ENCODE measurements around the gene ACSM6.

Gene ACSM6

DNA sequence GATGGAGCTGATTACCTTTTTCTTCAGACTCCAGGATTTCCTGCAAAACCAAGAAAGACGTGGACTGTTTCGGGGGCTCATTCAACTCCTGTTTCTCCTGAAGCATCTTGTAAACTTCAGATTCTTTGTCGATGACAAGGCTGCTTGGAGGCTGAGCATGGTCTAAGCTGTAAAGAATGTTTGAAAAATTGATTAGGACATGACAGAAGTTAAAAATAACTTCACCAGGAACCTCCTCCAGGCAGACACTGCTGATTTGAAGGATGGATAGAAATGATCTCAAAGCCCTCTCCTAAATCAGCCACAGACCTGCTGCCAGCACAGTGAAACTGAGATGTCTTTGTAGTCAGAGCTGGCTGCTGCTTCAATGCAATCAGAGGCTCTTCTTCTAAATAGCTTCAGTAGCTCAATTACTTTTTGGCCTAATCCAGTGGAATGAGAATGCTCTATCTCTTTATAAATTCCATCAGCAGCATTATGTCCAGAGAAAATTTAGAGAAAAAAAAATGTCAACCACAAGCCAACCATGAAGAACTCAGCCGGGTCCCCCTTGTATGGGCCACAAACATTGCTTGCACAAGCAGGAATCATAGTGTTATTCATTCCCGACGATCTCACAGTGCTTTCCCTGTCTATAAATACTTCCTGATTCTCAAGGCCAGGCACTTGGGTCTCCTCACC is 53.3 kb downstream of the ACSM6 start:
- no peaks in the 10 kb centered on the region for H3K27me3 ChIP-seq (ENCODE audit: insufficient read depth, poor library complexity, severe bottlenecking)
- H3K4me3 ChIP-seq (replicated peaks; ENCODE audit: insufficient read depth, low read length) = no peak overlapping the region
- no peak overlapping the region for H3K27ac ChIP-seq (replicated peaks)
- TF ChIP-seq, protein P1, sequence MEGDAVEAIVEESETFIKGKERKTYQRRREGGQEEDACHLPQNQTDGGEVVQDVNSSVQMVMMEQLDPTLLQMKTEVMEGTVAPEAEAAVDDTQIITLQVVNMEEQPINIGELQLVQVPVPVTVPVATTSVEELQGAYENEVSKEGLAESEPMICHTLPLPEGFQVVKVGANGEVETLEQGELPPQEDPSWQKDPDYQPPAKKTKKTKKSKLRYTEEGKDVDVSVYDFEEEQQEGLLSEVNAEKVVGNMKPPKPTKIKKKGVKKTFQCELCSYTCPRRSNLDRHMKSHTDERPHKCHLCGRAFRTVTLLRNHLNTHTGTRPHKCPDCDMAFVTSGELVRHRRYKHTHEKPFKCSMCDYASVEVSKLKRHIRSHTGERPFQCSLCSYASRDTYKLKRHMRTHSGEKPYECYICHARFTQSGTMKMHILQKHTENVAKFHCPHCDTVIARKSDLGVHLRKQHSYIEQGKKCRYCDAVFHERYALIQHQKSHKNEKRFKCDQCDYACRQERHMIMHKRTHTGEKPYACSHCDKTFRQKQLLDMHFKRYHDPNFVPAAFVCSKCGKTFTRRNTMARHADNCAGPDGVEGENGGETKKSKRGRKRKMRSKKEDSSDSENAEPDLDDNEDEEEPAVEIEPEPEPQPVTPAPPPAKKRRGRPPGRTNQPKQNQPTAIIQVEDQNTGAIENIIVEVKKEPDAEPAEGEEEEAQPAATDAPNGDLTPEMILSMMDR (IDR thresholded peaks at IDR 0.05; ENCODE audit: insufficient read depth, low read length) = no peak
- TF ChIP-seq, protein P2, sequence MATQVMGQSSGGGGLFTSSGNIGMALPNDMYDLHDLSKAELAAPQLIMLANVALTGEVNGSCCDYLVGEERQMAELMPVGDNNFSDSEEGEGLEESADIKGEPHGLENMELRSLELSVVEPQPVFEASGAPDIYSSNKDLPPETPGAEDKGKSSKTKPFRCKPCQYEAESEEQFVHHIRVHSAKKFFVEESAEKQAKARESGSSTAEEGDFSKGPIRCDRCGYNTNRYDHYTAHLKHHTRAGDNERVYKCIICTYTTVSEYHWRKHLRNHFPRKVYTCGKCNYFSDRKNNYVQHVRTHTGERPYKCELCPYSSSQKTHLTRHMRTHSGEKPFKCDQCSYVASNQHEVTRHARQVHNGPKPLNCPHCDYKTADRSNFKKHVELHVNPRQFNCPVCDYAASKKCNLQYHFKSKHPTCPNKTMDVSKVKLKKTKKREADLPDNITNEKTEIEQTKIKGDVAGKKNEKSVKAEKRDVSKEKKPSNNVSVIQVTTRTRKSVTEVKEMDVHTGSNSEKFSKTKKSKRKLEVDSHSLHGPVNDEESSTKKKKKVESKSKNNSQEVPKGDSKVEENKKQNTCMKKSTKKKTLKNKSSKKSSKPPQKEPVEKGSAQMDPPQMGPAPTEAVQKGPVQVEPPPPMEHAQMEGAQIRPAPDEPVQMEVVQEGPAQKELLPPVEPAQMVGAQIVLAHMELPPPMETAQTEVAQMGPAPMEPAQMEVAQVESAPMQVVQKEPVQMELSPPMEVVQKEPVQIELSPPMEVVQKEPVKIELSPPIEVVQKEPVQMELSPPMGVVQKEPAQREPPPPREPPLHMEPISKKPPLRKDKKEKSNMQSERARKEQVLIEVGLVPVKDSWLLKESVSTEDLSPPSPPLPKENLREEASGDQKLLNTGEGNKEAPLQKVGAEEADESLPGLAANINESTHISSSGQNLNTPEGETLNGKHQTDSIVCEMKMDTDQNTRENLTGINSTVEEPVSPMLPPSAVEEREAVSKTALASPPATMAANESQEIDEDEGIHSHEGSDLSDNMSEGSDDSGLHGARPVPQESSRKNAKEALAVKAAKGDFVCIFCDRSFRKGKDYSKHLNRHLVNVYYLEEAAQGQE (IDR thresholded peaks at IDR 0.05; ENCODE audit: insufficient replicate concordance, low read depth) = no peak
- TF ChIP-seq POLR2AphosphoS5 (IDR thresholded peaks at IDR 0.05; ENCODE audit: low read depth) (no peak), GABPA (IDR thresholded peaks at IDR 0.05; ENCODE audit: low read depth) (no peak), SPI1 (IDR thresholded peaks at IDR 0.05; ENCODE audit: borderline replicate concordance, low read depth) (no peak)
- DNase-seq (ENCODE audit: low read depth in 1 of 2, low spot score in 1 of 2) = no peak

- H3K27me3 ChIP-seq (ENCODE audit: insufficient read depth, poor library complexity, severe bottlenecking) = no peaks in the 10 kb centered on the region
- TF ChIP-seq, protein P1 (IDR thresholded peaks at IDR 0.05; ENCODE audit: insufficient read depth, low read length) = no peak
- TF ChIP-seq GABPA (IDR thresholded peaks at IDR 0.05; ENCODE audit: low read depth) = no peak
- TF ChIP-seq SPI1 (IDR thresholded peaks at IDR 0.05; ENCODE audit: borderline replicate concordance, low read depth) = no peak
- no peak overlapping the region for H3K4me3 ChIP-seq (replicated peaks; ENCODE audit: insufficient read depth, low read length)
- H3K27ac ChIP-seq (replicated peaks) = no peak overlapping the region
- DNase-seq (ENCODE audit: low read depth in 1 of 2, low spot score in 1 of 2) = no peak
Measured at GRCh38 chr10:95247881-95248583, 54.0 kb downstream of the ACSM6 start.

GRCh38 chr10:95248989-95249388 is 55.0 kb downstream of the ACSM6 start:
- Histone ChIP-seq H3K4me3 (replicated peaks; ENCODE audit: insufficient read depth, low read length) (no peak overlapping the region), H3K27me3 (ENCODE audit: insufficient read depth, poor library complexity, severe bottlenecking) (no peaks in the 10 kb centered on the region), H3K27ac (replicated peaks) (no peak overlapping the region)
- TF ChIP-seq, protein P1 (IDR thresholded peaks at IDR 0.05; ENCODE audit: insufficient read depth, low read length) = no peak
- no peak for TF ChIP-seq SPI1 (IDR thresholded peaks at IDR 0.05; ENCODE audit: borderline replicate concordance, low read depth)
- no peak for DNase-seq (ENCODE audit: low read depth in 1 of 2, low spot score in 1 of 2)

DNA sequence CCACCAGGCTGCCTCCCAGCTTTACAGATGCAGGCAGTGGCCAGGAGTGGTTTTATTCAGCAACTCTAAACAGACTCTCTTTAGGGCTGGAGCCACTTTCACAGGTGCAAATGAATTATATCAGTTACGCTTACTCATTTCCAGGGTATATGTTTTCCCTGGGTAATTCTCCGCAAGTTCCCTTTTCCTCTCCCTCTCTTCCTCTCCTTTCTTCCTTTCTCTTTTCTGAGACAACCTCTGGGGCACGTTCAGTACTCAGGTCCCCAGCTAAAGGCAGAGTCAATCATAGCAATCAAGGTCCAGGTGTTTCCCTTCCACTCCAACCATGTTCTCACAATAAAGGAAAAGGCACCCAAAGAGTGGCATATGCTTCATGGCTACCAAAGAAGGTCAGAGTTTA is 55.4 kb downstream of the ACSM6 start:
- TF ChIP-seq, protein P1 (IDR thresholded peaks at IDR 0.05; ENCODE audit: insufficient read depth, low read length) = no peak
- no peak for TF ChIP-seq SPI1 (IDR thresholded peaks at IDR 0.05; ENCODE audit: borderline replicate concordance, low read depth)
- Histone ChIP-seq H3K4me3 (replicated peaks; ENCODE audit: insufficient read depth, low read length) (no peak overlapping the region), H3K27ac (replicated peaks) (no peak overlapping the region), H3K27me3 (ENCODE audit: insufficient read depth, poor library complexity, severe bottlenecking) (no peaks in the 10 kb centered on the region)
- DNase-seq (ENCODE audit: low read depth in 1 of 2, low spot score in 1 of 2) = no peak

Data from HL-60 (cell line).